HepG2 (cell line): ENCODE data around the gene MED23. TPM values are rescaled to one million over a fixed set of nuclear protein-coding genes. Genes with fewer than 3 reads are reported as not detected.

Experiments used
- ATF7-NPFF ChIP-seq: sonication (generic); formaldehyde crosslinking; IDR thresholded peaks from 2 replicates; pipeline ENCODE4 v1.8.1; 2023; ENCODE audit warnings: mild to moderate bottlenecking, low read depth, missing genetic modification reagents, moderate library complexity
- CHD2 ChIP-seq: IDR thresholded peaks from 2 replicates; pipeline ENCODE4 v1.6.1; 2011; ENCODE audit warnings: low read depth, low read length, improper control_type of control experiment
- CTCF ChIP-seq: sonication (generic); formaldehyde crosslinking; IDR thresholded peaks from 2 replicates; pipeline ENCODE4 v1.5.0; 2020; ENCODE audit warnings: mild to moderate bottlenecking, missing genetic modification reagents, moderate library complexity
- ELF1 ChIP-seq: sonication (generic); formaldehyde crosslinking; IDR thresholded peaks from 2 replicates; pipeline ENCODE4 v1.4.0; 2020; ENCODE audit warnings: missing genetic modification reagents
- HNF1B ChIP-seq: sonication (generic); formaldehyde crosslinking; IDR thresholded peaks from 2 replicates; pipeline ENCODE4 v1.5.1; 2020; ENCODE audit warnings: mild to moderate bottlenecking, moderate library complexity, missing genetic modification reagents
- IRF2 ChIP-seq: IDR thresholded peaks from 2 replicates; pipeline ENCODE4 v1.6.1; 2018; ENCODE audit warnings: missing genetic modification reagents, missing compliant biosample characterization
- KLF9 ChIP-seq: IDR thresholded peaks from 2 replicates; pipeline ENCODE4 v1.6.1; 2016; ENCODE audit warnings: low read depth
- MEF2D ChIP-seq: sonication (generic); formaldehyde crosslinking; IDR thresholded peaks from 2 replicates; pipeline ENCODE4 v1.5.1; 2020; ENCODE audit warnings: mild to moderate bottlenecking, missing genetic modification reagents
- RERE ChIP-seq: IDR thresholded peaks from 2 replicates; pipeline ENCODE4 v1.6.1; 2016; ENCODE audit warnings: low read depth, missing genetic modification reagents, missing compliant biosample characterization
- SAP130 ChIP-seq: IDR thresholded peaks from 2 replicates; pipeline ENCODE4 v1.6.1; 2016; ENCODE audit warnings: low read depth
- SMAD1 ChIP-seq: sonication (generic); formaldehyde crosslinking; IDR thresholded peaks from 2 replicates; pipeline ENCODE4 v1.4.0; 2020; ENCODE audit warnings: missing genetic modification reagents, low read depth, mild to moderate bottlenecking, borderline replicate concordance
- ZNF18 ChIP-seq: sonication (generic); formaldehyde crosslinking; IDR thresholded peaks from 2 replicates; pipeline ENCODE4 v1.8.0; 2022; ENCODE audit warnings: mild to moderate bottlenecking, missing genetic modification reagents; ENCODE audit not compliant: insufficient replicate concordance
- ZNF562 ChIP-seq: sonication (generic); formaldehyde crosslinking; IDR thresholded peaks from 2 replicates; pipeline ENCODE4 v1.8.0; 2022; ENCODE audit warnings: missing genetic modification reagents, borderline replicate concordance
- ZNF614 ChIP-seq: IDR thresholded peaks from 2 replicates; pipeline ENCODE4 v1.6.1; 2018; ENCODE audit warnings: missing biosample characterization, missing genetic modification reagents, inconsistent platforms, borderline replicate concordance
- ZNF704 ChIP-seq: sonication (generic); formaldehyde crosslinking; IDR thresholded peaks from 2 replicates; pipeline ENCODE4 v1.8.1; 2023; ENCODE audit warnings: mild to moderate bottlenecking, inconsistent platforms, moderate library complexity, missing genetic modification reagents, borderline replicate concordance
- ZNF780A ChIP-seq: sonication (generic); formaldehyde crosslinking; IDR thresholded peaks from 2 replicates; pipeline ENCODE4 v1.8.0; 2022; ENCODE audit warnings: mild to moderate bottlenecking, missing genetic modification reagents, moderate library complexity
- polyA plus RNA-seq, 8 experiments: library from polyadenylated mRNA; depleted of rRNA in 3 of 8; stranded (reverse) in 7 of 8; unstranded in 1 of 8; fragments of >200 nt; fragmentation: Illumina TruSeq in 4 of 8; extraction: Trizol in 4 of 8; gene quantifications; 2 replicates each; pipeline versions ENCODE4 v1.2.1 to v1.2.3, GENCODE V29; 2011 to 2016; ENCODE audit warnings: low read depth in 4 of 8, missing spikeins in 1 of 8, mixed read lengths in 1 of 8; ENCODE audit not compliant: insufficient read depth in 1 of 8
- total RNA-seq, 5 experiments: library from RNA; depleted of rRNA; stranded (reverse); fragments of >200 nt; fragmentation: Illumina TruSeq; extraction: Trizol; gene quantifications; 2 replicates each; pipeline ENCODE4 v1.2.3, GENCODE V29; 2016; ENCODE audit warnings: low read depth in 1 of 5

Gene MED23
- total and polyA plus RNA-seq, 2 of the 13 experiments (the other 11 are each of a cell fraction or from before 2014, with no cell fraction given), result 34.9 to 50.5 TPM

GRCh38 chr6:131636880-131637792 is 9.1 kb upstream of the MED23 start, which contains the start of gene ENPP3 (continued):
- TF ChIP-seq RERE (CRISPR knock-in tag), result no peak
- no peak for TF ChIP-seq ELF1 (CRISPR knock-in tag)
- peak; percentile 67; the same call in 1 of the 2 replicates for TF ChIP-seq IRF2 (CRISPR knock-in tag)
- no peak for TF ChIP-seq ZNF562 (CRISPR knock-in tag)
- TF ChIP-seq ZNF704 (CRISPR knock-in tag), result no peak
- TF ChIP-seq ZNF780A (CRISPR knock-in tag), result no peak
- TF ChIP-seq ZNF18 (CRISPR knock-in tag), result no peak
- no peak for TF ChIP-seq MEF2D (CRISPR knock-in tag)
- peak; percentile 87 for TF ChIP-seq SAP130 (CRISPR knock-in tag)
- TF ChIP-seq ZNF614, result peak; percentile 81; the same call in 1 of the 2 replicates
- no peak for TF ChIP-seq SMAD1 (CRISPR knock-in tag)
- no peak for TF ChIP-seq CTCF (CRISPR knock-in tag)
- no peak for TF ChIP-seq HNF1B (CRISPR knock-in tag)
- peak; percentile 72; the same call in 1 of the 2 replicates for TF ChIP-seq KLF9 (CRISPR knock-in tag)
- TF ChIP-seq ATF7-NPFF (CRISPR knock-in tag), result no peak
- no peak for TF ChIP-seq CHD2
